GM12874 (cell line): ENCODE measurements around the gene SLC1A7.

Experiments used
- TF ChIP-seq, protein P1 (sequence below): IDR thresholded peaks from 2 replicates; pipeline ENCODE4 v1.5.1; 2011; ENCODE audit warnings: low read depth, mild to moderate bottlenecking, control low read depth, low read length, moderate library complexity; ENCODE audit not compliant: insufficient read depth

SLC1A7 gene

DNA sequence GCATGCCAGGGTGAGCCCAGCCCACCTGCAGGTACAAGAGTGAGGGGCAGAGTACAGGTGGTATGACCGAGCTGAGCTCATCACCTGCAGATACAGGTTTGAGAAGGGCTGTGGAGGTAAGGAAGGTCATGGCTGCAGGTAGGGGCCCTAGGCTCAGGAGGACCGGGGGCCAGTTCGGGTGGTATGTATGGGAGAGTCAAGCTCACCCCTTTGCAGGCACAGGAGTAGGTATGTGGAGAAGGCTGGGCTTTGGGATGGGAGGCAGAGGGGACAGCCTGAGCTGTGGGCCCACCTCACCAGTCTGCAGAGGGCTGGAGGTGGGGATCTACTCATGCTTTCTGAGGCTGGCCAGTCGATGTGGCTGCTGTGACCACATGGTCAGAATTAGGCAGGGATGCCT lies 63.2 kb downstream of the SLC1A7 start:
- TF ChIP-seq, protein P1, sequence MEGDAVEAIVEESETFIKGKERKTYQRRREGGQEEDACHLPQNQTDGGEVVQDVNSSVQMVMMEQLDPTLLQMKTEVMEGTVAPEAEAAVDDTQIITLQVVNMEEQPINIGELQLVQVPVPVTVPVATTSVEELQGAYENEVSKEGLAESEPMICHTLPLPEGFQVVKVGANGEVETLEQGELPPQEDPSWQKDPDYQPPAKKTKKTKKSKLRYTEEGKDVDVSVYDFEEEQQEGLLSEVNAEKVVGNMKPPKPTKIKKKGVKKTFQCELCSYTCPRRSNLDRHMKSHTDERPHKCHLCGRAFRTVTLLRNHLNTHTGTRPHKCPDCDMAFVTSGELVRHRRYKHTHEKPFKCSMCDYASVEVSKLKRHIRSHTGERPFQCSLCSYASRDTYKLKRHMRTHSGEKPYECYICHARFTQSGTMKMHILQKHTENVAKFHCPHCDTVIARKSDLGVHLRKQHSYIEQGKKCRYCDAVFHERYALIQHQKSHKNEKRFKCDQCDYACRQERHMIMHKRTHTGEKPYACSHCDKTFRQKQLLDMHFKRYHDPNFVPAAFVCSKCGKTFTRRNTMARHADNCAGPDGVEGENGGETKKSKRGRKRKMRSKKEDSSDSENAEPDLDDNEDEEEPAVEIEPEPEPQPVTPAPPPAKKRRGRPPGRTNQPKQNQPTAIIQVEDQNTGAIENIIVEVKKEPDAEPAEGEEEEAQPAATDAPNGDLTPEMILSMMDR, result no peak

DNA sequence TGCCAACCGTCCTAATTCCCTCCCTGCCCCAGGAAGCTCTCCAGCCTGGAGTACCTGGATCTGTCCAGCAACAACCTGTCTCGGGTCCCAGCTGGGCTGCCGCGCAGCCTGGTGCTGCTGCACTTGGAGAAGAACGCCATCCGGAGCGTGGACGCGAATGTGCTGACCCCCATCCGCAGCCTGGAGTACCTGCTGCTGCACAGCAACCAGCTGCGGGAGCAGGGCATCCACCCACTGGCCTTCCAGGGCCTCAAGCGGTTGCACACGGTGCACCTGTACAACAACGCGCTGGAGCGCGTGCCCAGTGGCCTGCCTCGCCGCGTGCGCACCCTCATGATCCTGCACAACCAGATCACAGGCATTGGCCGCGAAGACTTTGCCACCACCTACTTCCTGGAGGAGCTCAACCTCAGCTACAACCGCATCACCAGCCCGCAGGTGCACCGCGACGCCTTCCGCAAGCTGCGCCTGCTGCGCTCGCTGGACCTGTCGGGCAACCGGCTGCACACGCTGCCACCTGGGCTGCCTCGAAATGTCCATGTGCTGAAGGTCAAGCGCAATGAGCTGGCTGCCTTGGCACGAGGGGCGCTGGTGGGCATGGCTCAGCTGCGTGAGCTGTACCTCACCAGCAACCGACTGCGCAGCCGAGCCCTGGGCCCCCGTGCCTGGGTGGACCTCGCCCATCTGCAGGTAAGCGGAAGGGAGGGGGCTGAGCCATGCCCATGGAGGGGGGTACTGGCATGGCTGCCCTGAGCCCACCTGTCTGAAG lies 63.9 kb downstream of the SLC1A7 start:
- TF ChIP-seq, protein P1, result no peak

DNA sequence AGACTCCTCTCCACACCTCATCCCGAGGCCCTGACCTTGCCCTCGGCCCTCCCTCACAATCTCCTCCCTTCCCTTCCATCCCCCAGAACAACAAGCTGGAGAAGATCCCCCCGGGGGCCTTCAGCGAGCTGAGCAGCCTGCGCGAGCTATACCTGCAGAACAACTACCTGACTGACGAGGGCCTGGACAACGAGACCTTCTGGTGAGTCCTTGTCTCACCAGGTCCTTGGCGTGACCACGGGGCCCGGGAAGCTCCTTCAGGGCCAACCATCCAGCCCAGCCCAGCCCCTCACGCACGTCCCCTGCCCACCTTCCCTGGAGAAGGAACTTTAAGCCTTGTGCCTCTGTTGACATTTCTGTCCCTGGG lies 64.9 kb downstream of the SLC1A7 start:
- TF ChIP-seq, protein P1, result no peak

- TF ChIP-seq, protein P1, result no peak
These were observed 65.5 kb downstream of the SLC1A7 start for GRCh38 chr1:53076721-53077598.

DNA sequence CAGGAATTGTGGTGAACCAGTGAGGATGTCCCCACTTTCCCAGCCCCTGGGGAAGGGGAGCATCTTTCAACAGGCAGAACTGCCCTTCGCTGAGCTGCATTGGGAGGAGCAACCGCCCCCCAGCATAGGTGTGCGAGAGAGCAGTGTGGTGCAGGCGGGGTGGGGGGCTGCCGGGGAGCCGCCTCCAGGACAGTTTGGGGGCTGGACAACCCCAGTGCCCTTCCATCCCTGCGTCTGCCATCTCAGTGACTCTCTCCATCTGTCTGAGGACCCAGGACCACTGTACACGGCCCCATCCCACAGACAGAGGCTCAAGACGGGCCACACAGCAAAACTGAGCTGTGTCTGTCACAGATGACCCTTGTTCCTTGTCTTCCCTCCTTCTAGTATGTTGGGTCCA lies 66.3 kb downstream of the SLC1A7 start:
- TF ChIP-seq, protein P1, result no peak

DNA sequence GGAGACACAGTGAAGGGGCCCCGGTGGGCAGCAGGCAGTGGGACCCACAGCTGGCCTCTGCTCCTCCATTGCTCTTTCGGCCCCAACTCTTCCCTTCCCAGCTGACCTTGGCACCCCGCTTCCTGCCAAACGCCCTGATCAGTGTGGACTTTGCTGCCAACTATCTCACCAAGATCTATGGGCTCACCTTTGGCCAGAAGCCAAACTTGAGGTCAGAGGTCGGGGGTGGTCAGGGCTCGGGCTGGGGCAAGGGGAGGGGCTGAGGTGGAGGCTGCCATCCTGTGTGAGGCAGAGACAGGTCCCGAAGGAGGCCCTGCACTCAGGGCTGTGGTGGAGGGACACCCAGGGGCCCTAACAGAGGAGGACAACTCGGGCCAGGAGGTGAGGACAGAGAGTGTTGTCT lies 66.7 kb downstream of the SLC1A7 start:
- TF ChIP-seq, protein P1, result no peak

DNA sequence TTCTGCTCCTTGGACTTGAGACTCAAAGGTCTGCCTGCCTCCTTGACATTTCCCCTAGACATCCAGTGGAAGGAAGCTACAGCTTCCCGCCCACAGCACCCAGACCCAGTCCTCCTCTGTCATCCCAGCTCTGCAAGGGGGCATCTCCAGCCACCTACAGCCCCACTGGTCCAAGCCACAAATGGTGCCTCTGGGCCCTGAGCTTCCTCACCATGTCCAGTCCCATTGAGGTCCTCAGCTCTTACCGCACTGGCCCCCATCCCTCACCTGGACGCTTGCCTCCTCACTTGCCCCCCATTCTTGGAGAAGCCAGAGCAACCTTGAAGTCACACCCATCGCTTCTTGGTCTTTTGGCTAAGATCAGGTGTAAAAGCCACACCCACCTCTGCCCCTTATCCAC lies 67.2 kb downstream of the SLC1A7 start:
- TF ChIP-seq, protein P1, result no peak
